ENCODE measurements around the gene CDHR5.

CDHR5 gene

DNA sequence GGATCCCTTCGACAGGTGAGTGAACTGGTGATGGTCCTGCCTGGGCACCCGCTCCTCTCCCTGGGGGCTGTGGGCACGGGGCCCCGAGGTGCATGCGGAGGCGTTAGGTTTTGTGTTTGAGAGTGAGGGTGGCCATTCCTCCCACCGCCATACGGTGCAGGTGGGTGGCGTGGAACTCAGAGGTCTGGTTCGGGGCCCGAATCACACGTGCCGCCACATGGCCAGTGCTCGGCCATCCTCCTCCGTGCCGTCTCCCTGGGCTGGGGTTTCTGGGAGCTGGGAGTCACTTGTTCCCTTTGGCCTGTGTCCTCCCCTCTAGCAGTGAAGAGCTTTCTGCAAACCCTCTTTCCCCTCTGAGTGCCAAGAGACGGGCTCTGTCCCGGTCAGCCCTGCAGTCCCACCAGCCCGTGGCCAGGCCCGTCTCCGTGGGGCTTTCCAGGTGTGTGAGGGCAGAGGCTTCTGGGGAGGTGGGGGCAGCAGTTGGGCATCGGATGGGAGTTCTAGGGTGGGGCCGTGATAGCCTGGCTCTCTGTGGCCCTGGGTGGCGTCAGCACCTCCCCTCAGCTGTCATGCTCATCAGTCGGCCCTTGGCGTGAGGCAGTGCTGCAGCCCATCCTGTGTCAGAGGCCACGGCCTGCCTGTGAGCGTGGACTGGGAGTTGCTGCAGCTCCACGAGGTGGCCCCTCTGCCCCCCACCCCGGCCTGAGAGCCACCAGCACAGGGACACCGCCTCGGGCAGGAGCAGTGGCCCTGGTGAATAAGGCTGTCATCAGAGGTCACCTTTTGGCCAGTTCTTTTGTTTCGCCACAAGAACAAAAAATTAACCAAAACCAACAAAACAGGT is 19.2 kb downstream of the CDHR5 start:
- TF ChIP-seq, protein P1, sequence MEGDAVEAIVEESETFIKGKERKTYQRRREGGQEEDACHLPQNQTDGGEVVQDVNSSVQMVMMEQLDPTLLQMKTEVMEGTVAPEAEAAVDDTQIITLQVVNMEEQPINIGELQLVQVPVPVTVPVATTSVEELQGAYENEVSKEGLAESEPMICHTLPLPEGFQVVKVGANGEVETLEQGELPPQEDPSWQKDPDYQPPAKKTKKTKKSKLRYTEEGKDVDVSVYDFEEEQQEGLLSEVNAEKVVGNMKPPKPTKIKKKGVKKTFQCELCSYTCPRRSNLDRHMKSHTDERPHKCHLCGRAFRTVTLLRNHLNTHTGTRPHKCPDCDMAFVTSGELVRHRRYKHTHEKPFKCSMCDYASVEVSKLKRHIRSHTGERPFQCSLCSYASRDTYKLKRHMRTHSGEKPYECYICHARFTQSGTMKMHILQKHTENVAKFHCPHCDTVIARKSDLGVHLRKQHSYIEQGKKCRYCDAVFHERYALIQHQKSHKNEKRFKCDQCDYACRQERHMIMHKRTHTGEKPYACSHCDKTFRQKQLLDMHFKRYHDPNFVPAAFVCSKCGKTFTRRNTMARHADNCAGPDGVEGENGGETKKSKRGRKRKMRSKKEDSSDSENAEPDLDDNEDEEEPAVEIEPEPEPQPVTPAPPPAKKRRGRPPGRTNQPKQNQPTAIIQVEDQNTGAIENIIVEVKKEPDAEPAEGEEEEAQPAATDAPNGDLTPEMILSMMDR (conservative IDR thresholded peaks at IDR 0.05; ENCODE audit: low read depth) = no peak
- DNase-seq (ENCODE audit: low spot score) = no peak
- peak overlapping the region; percentile 79 for H3K27ac ChIP-seq
- ChIA-PET CTCF (no interaction called here), POLR2A (ENCODE audit: low non-redundant PET) (no interaction called here)

DNA sequence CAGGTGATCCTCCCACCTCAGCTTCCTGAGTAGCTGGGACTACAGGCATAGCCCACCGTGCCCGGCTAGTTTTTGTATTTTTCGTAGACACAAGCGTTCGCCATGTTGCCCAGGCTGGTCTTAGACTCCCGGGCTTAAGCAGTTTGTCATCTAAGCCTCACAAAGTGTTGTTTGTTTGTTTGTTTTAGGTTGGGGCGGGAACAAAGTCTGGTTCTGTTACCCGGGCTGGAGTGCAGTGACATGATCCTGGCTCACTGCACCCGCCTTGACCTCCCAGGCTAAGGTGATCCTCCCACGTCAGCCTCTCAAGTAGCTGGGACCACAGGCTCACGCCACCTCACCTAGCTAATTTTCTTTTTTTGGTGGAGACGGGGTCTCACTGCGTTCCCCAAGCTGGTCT is 21.6 kb downstream of the CDHR5 start:
- TF ChIP-seq, protein P1 (conservative IDR thresholded peaks at IDR 0.05; ENCODE audit: low read depth) = no peak
- ChIA-PET POLR2A (ENCODE audit: low non-redundant PET) (no interaction called here), CTCF (interaction anchor here (0.7 to 0.8 kb wide), 3 partner anchors 9 to 121 kb away, joined by 3 to 4 read pairs (median 3); no protein-coding TSS in a partner anchor)
- H3K27ac ChIP-seq = peak overlapping the region; percentile 38
- DNase-seq (ENCODE audit: low spot score) = no peak

DNA sequence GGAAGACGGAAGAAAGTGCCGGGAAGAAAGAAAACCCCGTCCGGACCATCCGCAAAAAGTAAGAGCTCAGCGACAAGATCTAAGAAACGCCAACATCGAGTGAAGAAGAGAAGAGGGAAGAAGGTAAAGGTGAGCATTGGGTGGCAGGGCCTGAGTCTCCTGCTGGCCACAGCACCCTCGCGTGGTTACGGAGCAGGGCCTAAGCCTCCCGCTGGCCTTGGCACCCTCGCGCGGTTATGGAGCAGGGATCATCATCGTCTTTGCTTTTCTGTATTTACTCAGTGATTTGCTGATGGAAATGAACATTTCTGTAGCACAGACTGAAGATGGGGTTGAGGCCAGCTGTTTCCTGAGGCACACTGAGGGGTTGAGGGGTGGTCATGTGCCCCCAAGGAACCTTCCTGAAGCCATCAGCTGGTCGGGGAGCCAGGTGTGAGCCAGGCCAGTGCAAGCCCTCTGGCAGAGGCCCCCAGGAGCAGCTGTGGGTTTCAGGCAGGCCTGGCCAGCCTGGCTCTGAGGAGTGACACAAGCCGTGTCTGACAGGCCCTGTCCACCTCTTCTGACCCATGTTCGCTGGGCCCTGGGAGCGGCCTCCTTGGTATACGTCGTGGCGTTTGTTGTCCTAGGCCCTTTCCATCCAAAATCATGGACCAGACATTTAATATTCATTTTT is 23.0 kb downstream of the CDHR5 start:
- no peak for DNase-seq (ENCODE audit: low spot score)
- CTCF ChIA-PET = no interaction called here
- peak overlapping the region; percentile 30 for H3K27ac ChIP-seq
- TF ChIP-seq, protein P1 (conservative IDR thresholded peaks at IDR 0.05; ENCODE audit: low read depth) = no peak
- POLR2A ChIA-PET (ENCODE audit: low non-redundant PET) = no interaction called here

DNA sequence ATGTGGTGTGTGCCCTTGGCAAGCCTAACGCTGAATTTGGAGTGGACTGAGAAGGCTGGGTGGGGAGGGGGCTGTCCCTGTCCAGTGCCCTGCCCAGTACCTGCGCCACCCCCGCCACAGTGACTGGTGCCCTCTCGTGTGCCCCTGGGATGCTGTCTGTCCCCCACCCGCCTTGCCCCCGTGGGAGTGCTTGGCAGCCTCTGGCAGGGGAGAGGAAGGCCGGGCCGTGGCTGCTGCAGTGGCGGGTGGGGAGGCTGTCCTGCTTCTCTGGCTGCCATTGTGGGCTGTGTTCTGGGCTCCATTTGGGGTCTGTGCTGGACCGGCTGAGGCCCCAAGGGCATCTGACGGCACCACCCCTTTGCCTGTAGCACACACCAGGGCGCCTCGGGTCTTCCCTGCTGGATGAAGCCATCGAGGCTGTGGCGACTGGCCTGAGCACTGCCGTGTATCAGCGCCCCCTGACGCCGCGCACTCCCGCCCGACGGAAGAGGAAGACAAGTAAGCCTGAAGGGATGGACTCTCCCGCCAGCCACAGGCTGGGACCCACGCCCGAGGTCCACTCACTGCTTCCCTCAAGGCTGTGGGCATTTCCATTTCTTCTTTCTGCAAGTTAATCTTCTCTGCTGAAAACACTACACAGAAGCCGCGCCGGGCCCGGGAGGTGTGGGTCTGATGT is 26.6 kb downstream of the CDHR5 start:
- no peak for DNase-seq (ENCODE audit: low spot score)
- POLR2A ChIA-PET (ENCODE audit: low non-redundant PET) = no interaction called here
- no peak overlapping the region for H3K27ac ChIP-seq
- CTCF ChIA-PET = no interaction called here
- TF ChIP-seq, protein P1 (conservative IDR thresholded peaks at IDR 0.05; ENCODE audit: low read depth) = no peak

DNA sequence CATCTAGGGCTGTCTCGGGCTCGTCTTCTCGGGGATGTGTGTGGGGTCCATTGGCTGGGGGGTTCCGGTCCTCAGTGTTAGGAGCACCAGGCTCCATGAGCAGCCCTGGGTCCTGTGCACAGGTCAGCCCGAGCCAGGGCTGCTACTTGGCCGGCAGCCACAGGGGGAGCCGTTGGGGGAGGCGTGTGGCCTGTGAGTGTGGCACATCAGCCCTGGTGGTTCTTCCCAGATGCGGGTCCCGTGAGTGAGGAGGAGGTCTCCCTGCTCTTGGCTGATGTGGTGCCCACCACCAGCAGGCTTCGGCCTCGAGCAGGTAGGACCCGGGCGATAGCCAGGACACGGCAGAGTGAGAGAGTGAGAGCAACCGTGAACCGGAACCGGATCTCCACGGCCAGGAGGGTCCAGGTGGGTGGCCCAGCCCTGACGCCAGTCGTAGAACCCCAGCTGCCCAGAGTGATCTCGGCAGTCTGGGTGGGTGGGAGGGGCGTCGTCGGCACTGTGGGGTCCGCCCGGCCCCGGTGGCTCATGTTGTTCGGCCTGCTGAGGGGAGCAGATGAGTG is 27.5 kb downstream of the CDHR5 start:
- TF ChIP-seq, protein P1 (conservative IDR thresholded peaks at IDR 0.05; ENCODE audit: low read depth) = no peak
- no peak for DNase-seq (ENCODE audit: low spot score)
- CTCF ChIA-PET = no interaction called here
- POLR2A ChIA-PET (ENCODE audit: low non-redundant PET) = no interaction called here
- H3K27ac ChIP-seq = peak overlapping the region; percentile 2; the same call in 1 of the 2 replicates

DNA sequence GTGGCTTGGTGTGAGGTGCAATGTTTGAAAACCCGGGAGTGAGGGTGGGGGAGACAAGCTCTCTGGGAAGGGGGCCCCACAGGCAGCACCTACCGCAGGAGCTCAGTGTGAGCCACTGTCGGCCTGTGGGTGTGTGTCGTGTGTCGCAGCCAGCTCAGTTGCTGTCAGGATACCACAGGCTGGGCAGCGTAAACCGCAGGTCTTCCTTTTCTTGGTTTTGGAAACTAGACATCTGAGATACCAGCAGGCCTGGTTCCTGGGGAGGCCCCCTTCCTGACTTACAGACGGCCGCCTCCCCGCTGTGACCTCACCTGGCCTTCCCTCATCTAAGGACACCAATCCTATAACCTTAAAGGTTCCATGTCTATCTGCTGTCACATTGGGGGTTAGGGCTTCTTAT is 28.4 kb downstream of the CDHR5 start:
- no peak overlapping the region; the same call in none of the 2 replicates for H3K27ac ChIP-seq
- ChIA-PET CTCF (interaction anchor here (0.6 kb wide), 1 partner anchor 85 kb away, joined by 4 read pairs; no protein-coding TSS in a partner anchor), POLR2A (ENCODE audit: low non-redundant PET) (no interaction called here)
- TF ChIP-seq, protein P1 (conservative IDR thresholded peaks at IDR 0.05; ENCODE audit: low read depth) = no peak
- no peak for DNase-seq (ENCODE audit: low spot score)

All from RWPE1 (cell line).